Renal cortex interstitium (tissue), 11 donors: ENCODE results near the gene CEP131. TPM values are rescaled to one million over a fixed set of nuclear protein-coding genes. Genes with fewer than 3 reads are reported as not detected.
"Not testable (repeated sequence)": the region's sequence is repeated elsewhere in the genome, so short reads cannot be mapped to it uniquely, and the experiment has no call there.

ENCODE experiments used
- DNase-seq, 11 donors: peaks; one replicate each; pipeline ENCODE4 v3.0.0-alpha.2; 2013; ENCODE audit warnings: low read depth in 9 of 11, low spot score in 4 of 11; ENCODE audit errors: extremely low read depth in 1 of 11
- polyA plus RNA-seq, 3 donors: library from polyadenylated mRNA; unstranded; fragments of 120-200 nt; gene quantifications; one replicate each; pipeline ENCODE4 v1.2.1, GENCODE V29; 2013; ENCODE audit not compliant: insufficient read length in 3 of 3

The CEP131 gene
- polyA plus RNA-seq, 3 donors, result 14.4 to 25.3 (median 20.5) TPM

GRCh38 chr17:81163703-81164370 is 58.9 kb downstream of the CEP131 start:
- DNase-seq, result no peak

DNA sequence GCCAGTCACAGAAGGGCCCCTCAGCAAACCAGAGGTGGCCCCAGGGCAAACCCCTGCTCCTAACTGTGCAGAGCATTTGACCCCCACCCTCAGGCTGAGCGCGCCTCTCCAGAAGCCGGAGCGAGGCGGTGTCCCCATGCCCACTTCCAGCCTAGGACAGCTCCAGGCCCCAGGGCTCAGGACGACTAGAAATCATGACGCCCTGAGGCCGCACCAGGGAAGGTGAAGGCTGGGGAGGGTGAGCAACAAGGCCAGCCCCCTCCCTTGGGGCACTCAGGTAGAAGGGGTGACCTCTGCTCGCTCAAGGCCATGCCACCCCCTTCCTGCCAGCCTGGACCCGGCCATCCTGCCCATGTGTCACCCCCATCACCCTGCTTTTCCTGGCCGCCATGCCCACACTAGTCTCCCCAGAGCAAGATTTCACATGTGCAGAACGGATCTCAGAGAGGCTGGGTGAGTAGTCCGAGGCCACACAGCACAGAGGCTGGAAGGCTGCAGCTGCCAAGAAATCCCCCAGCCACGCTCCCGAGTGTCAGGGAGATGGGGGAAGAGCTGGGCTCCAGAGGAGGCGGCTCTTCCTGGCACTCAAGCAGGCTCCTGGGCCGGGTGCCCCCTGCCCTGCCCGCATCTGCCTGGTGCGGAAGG is 59.6 kb downstream of the CEP131 start:
- no peak for DNase-seq

DNA sequence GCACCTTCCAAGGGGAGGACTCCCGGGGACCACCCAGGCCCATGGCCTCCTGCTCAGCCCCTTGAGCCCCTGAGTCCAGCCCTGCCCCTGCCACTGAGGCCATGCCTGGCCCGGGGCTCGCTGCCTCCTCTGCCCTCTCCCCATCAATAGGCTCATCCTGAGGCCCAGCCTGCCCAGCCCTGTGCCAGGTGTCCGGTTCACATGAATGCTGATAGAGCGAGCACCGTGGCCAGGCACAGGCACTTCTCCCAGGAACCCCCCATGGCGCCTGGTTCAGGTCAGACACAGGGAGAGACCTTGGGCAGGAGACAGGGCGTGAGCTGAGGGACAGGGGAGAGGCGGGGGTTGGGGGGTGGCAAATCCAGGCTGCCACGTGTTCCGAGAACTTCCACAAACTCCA is 60.3 kb downstream of the CEP131 start:
- no peak for DNase-seq

DNA sequence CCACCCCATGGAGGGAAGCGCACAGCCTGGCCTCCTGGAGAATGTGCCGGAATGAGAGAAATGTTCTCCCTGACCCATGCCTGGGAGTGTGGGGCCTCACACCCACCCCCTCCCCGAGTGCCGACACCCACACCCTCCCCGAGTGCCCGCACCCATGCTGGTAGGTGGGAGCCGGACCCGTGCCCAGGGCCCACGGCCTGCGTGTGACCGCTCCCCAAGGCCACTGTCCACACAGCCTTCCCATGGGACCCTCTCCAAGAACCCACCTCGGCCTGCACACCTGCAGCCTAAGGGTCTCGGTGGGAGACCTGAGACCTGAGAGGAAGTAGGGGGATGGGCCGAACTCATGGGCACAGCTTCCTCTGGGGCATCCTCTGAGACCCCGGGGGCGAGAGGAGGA is 60.8 kb downstream of the CEP131 start:
- DNase-seq, result no peak

DNA sequence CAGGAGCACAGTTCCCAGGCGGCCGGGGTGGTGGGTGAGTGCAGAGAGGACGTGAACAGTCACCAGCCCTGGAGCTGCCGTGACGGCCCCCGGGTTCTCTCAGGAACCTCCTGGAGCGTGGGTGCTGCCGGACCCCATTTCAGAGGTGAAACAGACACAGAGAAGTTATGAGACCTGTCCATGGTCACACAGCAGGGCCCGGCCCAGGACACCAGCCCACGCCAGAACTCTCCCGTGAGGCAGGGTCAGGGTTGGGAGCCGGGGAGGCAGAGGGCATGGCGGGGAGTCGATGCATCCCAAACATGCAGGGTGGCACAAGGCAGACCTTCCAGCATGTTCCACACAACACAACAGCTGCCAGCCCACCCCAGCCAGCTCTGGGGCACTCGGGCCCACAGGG is 61.2 kb downstream of the CEP131 start:
- no peak for DNase-seq

- DNase-seq, result no peak
Measured at GRCh38 chr17:81160747-81161453, 61.9 kb downstream of the CEP131 start.

GRCh38 chr17:81160306-81160705 is 62.5 kb downstream of the CEP131 start:
- no peak for DNase-seq

- no peak for DNase-seq
Measured at GRCh38 chr17:81159611-81160265, 63.0 kb downstream of the CEP131 start.

- no peak for DNase-seq
Measured at GRCh38 chr17:81158688-81159590, 63.8 kb downstream of the CEP131 start.

DNA sequence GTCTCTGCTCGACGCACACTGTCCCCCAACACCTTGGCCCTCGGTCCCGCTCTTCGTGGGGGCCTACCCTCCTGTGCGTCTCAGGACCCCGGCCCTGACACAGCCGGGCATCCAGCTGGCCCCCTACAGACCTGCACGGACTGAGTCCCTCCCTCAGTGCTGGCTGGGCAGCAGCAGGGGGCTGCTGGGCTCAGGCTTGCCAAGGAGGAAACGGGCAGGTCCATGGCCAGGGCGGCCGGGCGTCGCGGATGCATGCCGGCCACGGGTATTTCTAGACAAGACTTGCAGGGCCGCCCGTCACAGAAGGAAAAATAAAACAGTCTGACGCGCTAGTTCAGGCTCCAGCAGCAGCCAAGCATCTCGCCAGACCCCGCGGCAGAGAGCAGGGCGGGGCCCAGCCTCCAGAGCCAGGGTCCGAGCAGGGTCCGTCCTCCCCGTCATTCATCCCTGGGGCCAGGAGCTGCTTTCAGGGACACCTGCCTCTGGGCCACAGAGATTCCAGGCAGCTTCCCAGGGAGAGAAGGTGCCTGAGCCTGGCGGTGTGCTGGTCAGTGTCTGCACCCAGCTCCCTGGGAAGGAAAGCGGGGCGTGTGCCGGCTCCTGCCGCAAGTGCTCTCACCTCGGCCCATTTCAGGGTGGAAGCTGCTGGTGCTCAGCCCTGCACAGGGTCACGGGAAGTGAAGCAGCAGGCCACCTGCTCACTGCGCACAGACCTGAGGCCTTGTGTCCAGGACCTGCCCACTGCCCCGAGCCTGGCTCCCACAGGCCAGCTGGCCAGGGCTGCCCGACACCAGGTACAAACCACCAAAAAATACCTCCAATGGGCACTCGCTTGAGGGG is 64.7 kb downstream of the CEP131 start:
- no peak for DNase-seq

GRCh38 chr17:81156866-81157805 is 65.6 kb downstream of the CEP131 start:
- DNase-seq, result no peak

DNA sequence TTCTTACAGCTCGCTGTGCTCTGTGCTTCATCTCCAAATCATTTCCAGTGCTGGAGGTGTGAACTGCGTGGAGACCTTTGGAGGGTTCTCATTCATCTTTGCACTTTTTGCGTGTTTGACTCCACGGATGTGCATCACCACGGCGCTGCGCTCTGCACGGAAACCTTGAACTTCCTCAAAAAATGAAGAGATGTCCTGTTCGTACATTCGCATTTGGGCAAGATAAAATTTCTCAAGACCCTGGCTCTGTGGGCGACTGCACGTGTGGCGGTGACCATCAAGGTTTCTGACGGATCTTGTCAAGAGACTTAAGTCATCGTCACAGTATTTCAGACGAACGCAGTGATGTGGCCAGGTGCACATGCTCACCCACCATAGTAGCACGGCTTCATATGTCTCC is 67.8 kb downstream of the CEP131 start:
- DNase-seq, result no peak

- not testable (repeated sequence) for DNase-seq
Measured at GRCh38 chr17:81154016-81154415, 68.7 kb downstream of the CEP131 start.

- no peak for DNase-seq
Measured at GRCh38 chr17:81153340-81153803, 69.4 kb downstream of the CEP131 start.

GRCh38 chr17:81152288-81152828 is 70.4 kb downstream of the CEP131 start:
- no peak for DNase-seq

- no peak for DNase-seq
Measured at GRCh38 chr17:81151278-81151677, 71.5 kb downstream of the CEP131 start.
